Small intestine (tissue), 7 donors: ENCODE results near the gene CAMTA1. TPM values are rescaled to one million over a fixed set of nuclear protein-coding genes. Genes with fewer than 3 reads are reported as not detected.

Source experiments
- DNase-seq, 2 donors: peaks; one replicate each; pipeline versions ENCODE4 v3.0.0 to v3.0.0-alpha.2; 2013
- FAIRE-seq: peaks from 2 replicates; lab custom pipeline; 2012; peaks lifted over from hg19 to GRCh38; lab: Jason Lieb, UNC
- H3K27ac ChIP-seq, 3 donors: one replicate each; pipeline ENCODE4 v1.5.1; 2013; ENCODE audit warnings: low read length in 2 of 3, mild to moderate bottlenecking in 2 of 3, control low read depth in 1 of 3, inconsistent platforms in 1 of 3, low read depth in 1 of 3, moderate library complexity in 1 of 3
- H3K27me3 ChIP-seq, 3 donors: one replicate each; pipeline ENCODE4 v1.6.1; 2013; ENCODE audit warnings: low read length in 3 of 3, inconsistent platforms in 1 of 3; ENCODE audit not compliant: control insufficient read depth in 3 of 3, insufficient read depth in 3 of 3
- H3K36me3 ChIP-seq, 3 donors: one replicate each; pipeline ENCODE4 v1.6.1; 2013; ENCODE audit warnings: low read length in 3 of 3, inconsistent platforms in 1 of 3, low read depth in 1 of 3, mild to moderate bottlenecking in 1 of 3, moderate library complexity in 1 of 3; ENCODE audit not compliant: control insufficient read depth in 3 of 3, insufficient read depth in 2 of 3
- H3K4me1 ChIP-seq, 3 donors: one replicate each; pipeline ENCODE4 v1.6.1; 2013; ENCODE audit warnings: low read length in 2 of 3, inconsistent platforms in 1 of 3, low read depth in 1 of 3, mild to moderate bottlenecking in 1 of 3, moderate library complexity in 1 of 3; ENCODE audit not compliant: control insufficient read depth in 3 of 3, insufficient read depth in 2 of 3
- H3K4me3 ChIP-seq, 3 donors: one replicate each; pipeline ENCODE4 v1.5.1; 2013; ENCODE audit warnings: low read length in 3 of 3, control low read depth in 1 of 3, inconsistent platforms in 1 of 3, low read depth in 1 of 3, mild to moderate bottlenecking in 1 of 3, moderate library complexity in 1 of 3
- H3K9me3 ChIP-seq, 2 donors: one replicate each; pipeline ENCODE4 v1.6.1; 2013; ENCODE audit warnings: low read depth in 1 of 2, low read length in 1 of 2; ENCODE audit not compliant: control insufficient read depth in 2 of 2, insufficient read depth in 1 of 2
- WGBS, 3 donors: extraction: QIAGEN DNeasy Blood & Tissue Kit; methylation state at CpG; one replicate each; pipeline ENCODE4 v1.1.7; 2013; 5-methylcytosine and 5-hydroxymethylcytosine counted together
- polyA plus RNA-seq, 4 donors: library from polyadenylated mRNA; stranded (reverse) in 3 of 4; unstranded in 1 of 4; fragments of 200-250 nt in 3 of 4; fragments of 120-200 nt in 1 of 4; gene quantifications; one replicate each; pipeline versions ENCODE4 v1.2.1 to v1.2.3, GENCODE V29; 2013
- donor health status: healthy with polysubstance abuse.
- donor health status: control.
- donor health status: control.
- donor health status: Bipolar disorder and iron deficiency.
- donor health status: healthy.

Gene CAMTA1
- polyA plus RNA-seq, 4 donors: 57.6 to 177 (median 147) TPM

DNA sequence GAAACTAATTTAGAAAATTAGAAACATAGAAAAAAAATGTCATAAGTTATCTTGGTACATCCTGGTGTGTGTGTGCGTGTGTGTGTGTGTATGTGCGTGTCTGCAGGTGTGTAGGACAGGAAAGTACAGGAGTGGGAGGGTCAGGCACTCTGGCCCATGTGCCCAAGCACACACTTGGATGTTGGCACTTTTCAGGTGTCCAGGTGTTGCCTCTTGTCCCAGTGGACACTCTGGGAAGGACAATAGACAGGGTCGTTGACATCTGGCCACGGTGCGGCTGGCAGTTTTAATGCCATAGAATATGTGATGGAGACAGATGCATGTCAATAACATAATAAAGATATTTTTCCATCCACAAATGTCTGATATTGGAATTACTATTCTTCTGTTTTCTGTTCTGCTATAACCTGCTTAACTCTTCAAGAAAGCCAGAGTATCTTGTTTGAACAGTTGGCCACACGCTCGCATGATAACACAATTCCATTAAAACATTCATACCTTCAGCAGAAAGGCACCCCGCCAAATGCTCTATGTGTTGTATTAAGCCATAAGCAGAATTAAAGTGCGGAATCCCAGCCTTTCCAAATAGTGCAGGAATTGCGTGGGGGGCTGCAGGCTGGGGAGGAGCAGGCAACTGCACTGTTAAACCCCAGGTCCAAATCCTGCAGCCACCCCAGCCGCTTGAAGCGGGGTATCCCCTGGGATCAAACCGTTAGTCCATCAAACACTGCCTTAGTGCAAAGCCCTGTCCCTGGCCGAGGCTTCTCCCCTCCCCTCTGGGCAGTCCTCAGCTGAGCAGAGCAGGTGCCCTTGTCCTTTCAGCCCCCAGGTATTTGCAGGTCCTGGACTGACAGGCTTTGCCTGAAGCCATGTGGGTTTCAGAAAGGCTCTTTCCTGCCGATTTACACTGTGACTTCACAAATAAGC, 390.0 kb downstream of the CAMTA1 start:
- 81 to 85% (median 82%) methylated on average over 15 of the region's 15 CpGs for WGBS, 3 donors
- no peak for FAIRE-seq
- DNase-seq: no peak
- Histone ChIP-seq H3K27me3 (peaks cover 0 to 2% (median 0%) of the 10 kb centered on the region in 3 donors), H3K4me1 (no peaks in the 10 kb centered on the region), H3K36me3 (no peaks in the 10 kb centered on the region), H3K4me3 (no peak overlapping the region), H3K27ac (no peak overlapping the region), H3K9me3 (peaks cover 0 to under 1% of the 10 kb centered on the region in 2 donors)

DNA sequence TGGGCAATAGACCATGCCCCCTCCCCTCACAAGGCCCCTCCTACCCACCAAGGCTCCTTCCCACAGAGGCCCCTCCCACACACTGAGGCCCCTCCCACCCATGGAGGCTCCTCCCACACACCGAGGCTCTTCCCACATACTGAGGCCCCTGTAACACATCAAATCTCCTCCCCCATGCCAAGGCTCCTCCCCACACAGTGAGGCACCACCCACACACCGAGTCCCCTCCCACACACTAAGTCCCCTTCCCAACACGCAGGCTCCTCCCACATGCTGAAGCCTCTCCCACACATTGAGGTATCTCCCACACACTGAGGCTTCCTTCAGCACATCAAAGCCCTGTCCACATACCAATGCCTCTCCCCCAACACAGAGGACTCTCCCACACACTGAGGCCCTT, 391.8 kb downstream of the CAMTA1 start:
- no peak overlapping the region for H3K27ac ChIP-seq
- H3K4me1 ChIP-seq: no peaks in the 10 kb centered on the region
- no peaks in the 10 kb centered on the region for H3K36me3 ChIP-seq
- DNase-seq (no peak), FAIRE-seq (no peak)
- WGBS, 3 donors: 73 to 80% (median 79%) methylated on average over 3 of the region's 3 CpGs
- H3K9me3 ChIP-seq: peaks cover 0 to 4% of the 10 kb centered on the region in 2 donors
- peaks cover 0 to 2% (median 0%) of the 10 kb centered on the region in 3 donors for H3K27me3 ChIP-seq
- H3K4me3 ChIP-seq: no peak overlapping the region

DNA sequence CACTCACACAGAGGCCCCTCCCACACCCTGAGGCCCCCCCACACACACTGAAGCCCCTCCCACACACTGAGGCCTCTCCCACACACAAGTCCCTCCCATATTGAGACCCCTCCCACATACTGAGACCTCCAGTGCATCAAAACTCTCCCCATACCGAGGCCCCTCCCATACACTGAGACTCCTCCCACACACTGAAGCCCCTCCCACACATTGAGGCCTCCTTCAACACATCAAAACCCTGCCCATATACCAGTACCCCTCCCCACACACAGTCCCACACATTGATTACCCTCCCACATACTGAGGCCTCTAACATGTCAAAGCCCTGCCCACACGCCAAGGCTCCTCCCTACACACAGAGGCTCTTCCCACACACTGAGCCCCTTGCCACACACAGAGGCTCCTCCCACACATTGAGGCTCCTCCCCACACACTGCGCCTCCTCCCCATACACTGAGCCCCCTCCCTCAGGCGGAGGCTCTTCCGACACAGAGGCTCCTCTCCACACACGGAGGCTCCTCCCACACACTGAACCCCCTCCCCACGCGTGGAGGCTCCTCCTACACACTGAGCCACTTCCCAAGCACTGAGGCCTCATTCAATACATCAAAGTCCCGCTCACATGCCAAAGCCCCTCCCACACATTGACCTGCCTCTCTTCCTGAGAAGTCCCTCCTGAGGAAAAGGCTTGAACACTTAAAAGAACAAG, 392.3 kb downstream of the CAMTA1 start:
- DNase-seq: no peak
- Histone ChIP-seq H3K27ac (no peak overlapping the region), H3K27me3 (peaks cover 0 to 2% (median 0%) of the 10 kb centered on the region in 3 donors), H3K36me3 (no peaks in the 10 kb centered on the region), H3K9me3 (peaks cover 0 to 4% of the 10 kb centered on the region in 2 donors), H3K4me3 (no peak overlapping the region), H3K4me1 (no peaks in the 10 kb centered on the region)
- WGBS, 3 donors: 68 to 71% (median 69%) methylated on average over 9 of the region's 9 CpGs
- no peak for FAIRE-seq

DNA sequence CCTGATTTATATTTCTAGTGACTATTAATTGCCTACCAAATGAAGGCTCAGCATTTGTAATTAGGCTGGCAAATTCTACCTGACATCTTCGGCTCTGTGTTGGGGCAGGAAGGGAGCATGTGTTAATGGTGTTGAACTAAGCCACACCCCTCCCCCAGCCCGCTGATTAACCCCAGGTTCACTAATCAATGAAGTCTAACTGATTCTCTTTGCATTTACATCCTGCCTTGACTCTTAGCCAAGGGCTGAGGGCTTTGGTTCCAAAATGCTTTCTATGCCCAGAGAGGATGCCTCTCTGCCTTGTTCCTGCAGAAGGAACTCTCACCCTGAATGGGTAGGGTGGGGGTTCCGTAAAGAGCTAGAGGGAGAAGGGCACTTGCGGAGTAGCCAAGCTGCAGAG, 393.1 kb downstream of the CAMTA1 start:
- no peaks in the 10 kb centered on the region for H3K36me3 ChIP-seq
- FAIRE-seq: no peak
- 51 to 58% (median 52%) methylated on average over 4 of the region's 4 CpGs for WGBS, 3 donors
- DNase-seq: no peak
- H3K4me3 ChIP-seq: no peak overlapping the region
- H3K4me1 ChIP-seq: no peaks in the 10 kb centered on the region
- H3K9me3 ChIP-seq: peaks cover 0 to 4% of the 10 kb centered on the region in 2 donors
- peaks cover 0 to 2% (median 0%) of the 10 kb centered on the region in 3 donors for H3K27me3 ChIP-seq
- H3K27ac ChIP-seq: no peak overlapping the region

DNA sequence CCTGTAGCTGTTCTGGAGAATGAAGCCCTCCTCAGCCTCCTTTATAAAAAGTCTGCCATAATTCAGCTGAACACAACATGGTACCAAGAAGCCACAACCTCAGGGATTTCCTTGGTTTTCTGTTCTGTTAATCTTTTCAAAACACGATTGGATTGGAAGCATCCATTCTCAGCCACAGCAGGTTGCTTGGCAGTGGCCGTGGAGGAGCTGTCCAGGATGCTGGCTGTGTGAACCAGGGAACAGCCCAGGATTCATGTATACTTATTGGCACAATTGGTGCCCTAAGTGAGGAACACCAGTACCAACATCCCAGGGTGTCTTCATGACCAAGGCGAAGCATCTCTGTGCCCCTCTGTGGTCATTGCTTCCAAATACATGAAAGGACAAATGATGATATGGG, 393.5 kb downstream of the CAMTA1 start:
- DNase-seq (no peak), FAIRE-seq (no peak)
- Histone ChIP-seq H3K36me3 (no peaks in the 10 kb centered on the region), H3K4me3 (no peak overlapping the region), H3K27ac (no peak overlapping the region), H3K4me1 (no peaks in the 10 kb centered on the region), H3K9me3 (peaks cover 0 to 4% of the 10 kb centered on the region in 2 donors), H3K27me3 (peaks cover 0 to 2% (median 0%) of the 10 kb centered on the region in 3 donors)
- 53 to 61% (median 53%) methylated on average over 3 of the region's 3 CpGs for WGBS, 3 donors

DNA sequence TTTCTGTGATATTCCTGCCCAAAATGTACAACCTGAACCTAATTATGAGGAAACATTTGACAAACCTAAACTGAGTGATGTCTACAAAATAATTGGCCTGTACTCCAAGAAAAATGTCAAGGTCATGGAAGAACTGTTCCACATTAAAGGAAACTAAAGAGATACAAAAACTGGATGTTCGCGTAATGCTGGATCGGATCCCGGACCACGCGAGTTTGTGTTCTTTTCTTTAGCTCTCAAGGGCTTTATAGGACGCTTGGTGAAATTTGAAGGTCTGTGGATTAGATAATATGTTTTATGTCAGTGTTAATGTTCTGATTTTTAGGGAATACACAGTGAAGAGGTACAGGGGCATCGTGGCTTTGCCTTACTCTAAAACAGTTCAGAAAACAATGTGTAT, 400.5 kb downstream of the CAMTA1 start:
- Histone ChIP-seq H3K4me3 (no peak overlapping the region), H3K27ac (no peak overlapping the region), H3K9me3 (no peaks in the 10 kb centered on the region), H3K4me1 (no peaks in the 10 kb centered on the region), H3K27me3 (no peaks in the 10 kb centered on the region), H3K36me3 (no peaks in the 10 kb centered on the region)
- WGBS, 3 donors: 80 to 88% (median 87%) methylated on average over 8 of the region's 8 CpGs
- DNase-seq: no peak
- no peak for FAIRE-seq

DNA sequence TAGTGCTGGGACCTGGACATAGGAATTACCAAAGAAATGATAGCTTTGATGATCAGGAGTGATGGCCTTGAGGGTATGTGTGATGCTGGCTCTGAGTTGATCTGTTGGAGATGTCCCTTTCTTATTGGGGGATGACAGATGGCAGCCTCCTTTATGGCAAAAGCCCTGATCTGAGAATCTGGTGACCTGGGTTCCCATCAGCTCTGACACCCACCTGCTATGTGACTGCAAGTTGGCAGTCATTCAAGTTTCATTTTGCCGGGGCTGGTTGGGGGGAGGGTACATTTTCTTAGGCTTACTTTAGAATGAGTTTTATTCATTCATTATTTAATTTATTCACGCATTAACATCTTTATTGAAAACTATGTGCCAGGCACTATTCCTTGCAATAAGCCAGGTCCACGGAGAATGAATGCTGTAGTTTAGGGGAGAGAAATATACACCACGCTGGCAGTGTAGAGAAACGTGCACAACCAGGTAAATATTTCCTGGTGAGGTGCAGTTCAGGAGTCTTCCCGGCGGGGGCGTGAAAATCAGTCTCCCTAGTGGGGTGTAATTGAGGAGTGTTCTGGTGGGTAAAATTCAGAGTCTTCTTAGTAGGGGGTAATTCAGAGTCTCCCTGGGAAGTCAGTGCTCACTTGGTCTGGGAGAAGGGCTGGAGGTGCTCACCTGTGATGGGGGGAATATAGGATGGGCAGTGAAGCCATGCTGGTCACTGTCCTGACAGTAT, 401.3 kb downstream of the CAMTA1 start:
- FAIRE-seq: no peak
- Histone ChIP-seq H3K27me3 (no peaks in the 10 kb centered on the region), H3K27ac (no peak overlapping the region), H3K36me3 (no peaks in the 10 kb centered on the region), H3K4me3 (no peak overlapping the region), H3K9me3 (no peaks in the 10 kb centered on the region), H3K4me1 (no peaks in the 10 kb centered on the region)
- WGBS, 3 donors: 39 to 52% (median 51%) methylated on average over 8 of the region's 8 CpGs
- no peak for DNase-seq

DNA sequence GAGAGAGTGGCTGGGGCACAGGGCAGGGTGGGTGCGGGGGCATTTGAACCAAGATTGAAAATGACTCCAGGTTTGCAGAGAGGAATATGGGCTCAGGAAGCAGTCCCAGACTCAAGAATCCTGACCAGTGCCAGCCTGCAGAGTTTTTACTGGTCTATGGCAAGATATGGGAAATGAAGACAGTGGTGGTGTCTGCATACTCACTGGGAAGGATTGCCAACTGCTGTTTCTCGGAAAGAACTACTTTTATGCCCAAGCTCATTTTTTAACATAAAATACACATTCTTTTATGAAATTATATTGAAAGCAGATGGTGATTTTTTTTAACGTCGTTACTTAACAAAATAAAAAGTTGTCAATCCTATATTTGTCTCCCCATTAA, 401.8 kb downstream of the CAMTA1 start:
- no peaks in the 10 kb centered on the region for H3K27me3 ChIP-seq
- no peak overlapping the region for H3K4me3 ChIP-seq
- DNase-seq (no peak), FAIRE-seq (no peak)
- 72 to 83% (median 79%) methylated on average over 4 of the region's 4 CpGs for WGBS, 3 donors
- H3K9me3 ChIP-seq: no peaks in the 10 kb centered on the region
- H3K36me3 ChIP-seq: no peaks in the 10 kb centered on the region
- no peak overlapping the region for H3K27ac ChIP-seq
- H3K4me1 ChIP-seq: no peaks in the 10 kb centered on the region
